NB4 (cell line): ENCODE measurements around the gene ADAMTS13.

Experiments used
- MYC ChIP-seq: IDR thresholded peaks from 2 replicates; pipeline ENCODE4 v1.6.1; 2011; ENCODE audit warnings: low read depth, low read length
- POLR2A ChIP-seq: IDR thresholded peaks from 2 replicates; pipeline ENCODE4 v1.6.1; 2011; ENCODE audit warnings: mild to moderate bottlenecking; ENCODE audit not compliant: insufficient read length; ENCODE audit errors: extremely low read depth
- TF ChIP-seq, protein P1 (sequence below): IDR thresholded peaks from one replicate; pipeline ENCODE4 v1.5.1; 2012; ENCODE audit warnings: low read depth, low read length
- TF ChIP-seq, protein P2 (sequence below): IDR thresholded peaks from 2 replicates; pipeline ENCODE4 v1.6.1; 2011; ENCODE audit warnings: low read depth, low read length

DNA sequence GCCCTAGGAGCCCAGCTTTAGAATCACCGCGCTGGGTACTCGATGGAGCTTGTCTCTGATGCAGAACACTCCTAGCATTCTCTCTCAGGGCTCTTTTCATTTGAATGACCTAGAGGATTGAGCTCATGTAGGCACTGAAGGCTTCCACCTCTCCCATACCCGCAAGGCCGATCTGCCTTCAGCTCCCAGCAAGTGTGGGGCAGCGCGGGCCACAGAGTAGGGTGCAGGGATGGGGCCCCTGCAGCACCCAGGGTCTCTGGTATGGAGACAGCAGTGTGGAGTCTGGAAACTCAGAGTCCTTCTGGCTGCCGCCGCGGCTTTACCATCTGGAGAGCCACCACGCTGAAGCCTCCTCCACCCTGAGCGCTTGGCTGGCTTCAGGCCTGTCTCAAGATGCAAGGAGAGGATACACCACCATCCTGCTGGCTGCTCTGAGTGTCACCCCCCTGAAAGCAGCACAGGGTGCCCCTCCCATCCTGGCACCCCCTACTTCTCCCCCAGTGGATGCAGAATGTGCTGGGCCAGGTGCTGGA, 33.1 kb upstream of the ADAMTS13 start:
- TF ChIP-seq, protein P1, sequence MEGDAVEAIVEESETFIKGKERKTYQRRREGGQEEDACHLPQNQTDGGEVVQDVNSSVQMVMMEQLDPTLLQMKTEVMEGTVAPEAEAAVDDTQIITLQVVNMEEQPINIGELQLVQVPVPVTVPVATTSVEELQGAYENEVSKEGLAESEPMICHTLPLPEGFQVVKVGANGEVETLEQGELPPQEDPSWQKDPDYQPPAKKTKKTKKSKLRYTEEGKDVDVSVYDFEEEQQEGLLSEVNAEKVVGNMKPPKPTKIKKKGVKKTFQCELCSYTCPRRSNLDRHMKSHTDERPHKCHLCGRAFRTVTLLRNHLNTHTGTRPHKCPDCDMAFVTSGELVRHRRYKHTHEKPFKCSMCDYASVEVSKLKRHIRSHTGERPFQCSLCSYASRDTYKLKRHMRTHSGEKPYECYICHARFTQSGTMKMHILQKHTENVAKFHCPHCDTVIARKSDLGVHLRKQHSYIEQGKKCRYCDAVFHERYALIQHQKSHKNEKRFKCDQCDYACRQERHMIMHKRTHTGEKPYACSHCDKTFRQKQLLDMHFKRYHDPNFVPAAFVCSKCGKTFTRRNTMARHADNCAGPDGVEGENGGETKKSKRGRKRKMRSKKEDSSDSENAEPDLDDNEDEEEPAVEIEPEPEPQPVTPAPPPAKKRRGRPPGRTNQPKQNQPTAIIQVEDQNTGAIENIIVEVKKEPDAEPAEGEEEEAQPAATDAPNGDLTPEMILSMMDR: no peak
- TF ChIP-seq POLR2A (no peak), MYC (no peak)
- TF ChIP-seq, protein P2, sequence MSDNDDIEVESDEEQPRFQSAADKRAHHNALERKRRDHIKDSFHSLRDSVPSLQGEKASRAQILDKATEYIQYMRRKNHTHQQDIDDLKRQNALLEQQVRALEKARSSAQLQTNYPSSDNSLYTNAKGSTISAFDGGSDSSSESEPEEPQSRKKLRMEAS: no peak
